ENCODE measurements around the gene TYW1B. TPM values are rescaled to one million over a fixed set of nuclear protein-coding genes. Genes with fewer than 3 reads are reported as not detected.
"Not testable (repeated sequence)": the region's sequence is repeated elsewhere in the genome, so short reads cannot be mapped to it uniquely, and the experiment has no call there.

The TYW1B gene
- total RNA-seq, 1 experiment from 2014 or later, result 5.5 TPM

- H3K4me2 ChIP-seq (ENCODE audit: insufficient read depth, insufficient read length, low read length); H2BK120ac ChIP-seq (ENCODE audit: low read depth, low read length, poor library complexity, severe bottlenecking); H3K4me1 ChIP-seq (ENCODE audit: insufficient read depth, low read length); H2BK12ac ChIP-seq (ENCODE audit: insufficient read length, low read depth, low read length); H3K79me2 ChIP-seq (ENCODE audit: insufficient read depth, low read length); H3K9me3 ChIP-seq (ENCODE audit: control insufficient read depth, low read depth, low read length); H3K14ac ChIP-seq (ENCODE audit: insufficient read depth, low read length); H2BK15ac ChIP-seq (ENCODE audit: low read depth, low read length); H3K56ac ChIP-seq (ENCODE audit: insufficient read length, low read depth, low read length); H2AFZ ChIP-seq (ENCODE audit: low read length); H3K4me3 Mint-ChIP-seq; H3K23ac ChIP-seq (ENCODE audit: insufficient read length, low read depth, low read length); H3T11ph ChIP-seq (ENCODE audit: low read length); H3K9ac ChIP-seq (ENCODE audit: extremely low read depth, insufficient read length, low read length); H3K27ac Mint-ChIP-seq; H3K79me1 ChIP-seq (ENCODE audit: insufficient read depth, low read depth, low read length, poor library complexity, severe bottlenecking); H2BK5ac ChIP-seq (ENCODE audit: insufficient read length, low read length); H4K91ac ChIP-seq (ENCODE audit: insufficient read length, low read depth, low read length); H3K23me2 ChIP-seq (ENCODE audit: insufficient read length, low read depth, low read length, poor library complexity, severe bottlenecking); H3K4ac ChIP-seq (ENCODE audit: low read depth, low read length); H4K8ac ChIP-seq (replicated peaks; ENCODE audit: insufficient read length, low read depth, low read length); H4K5ac ChIP-seq (ENCODE audit: insufficient read length, low read depth, low read length); H3K18ac ChIP-seq (ENCODE audit: insufficient read length, low read depth, low read length); H3K27ac ChIP-seq (ENCODE audit: insufficient read length, low read depth, low read length); H3K27me3 ChIP-seq (ENCODE audit: insufficient read depth, low read length); H2BK20ac ChIP-seq (ENCODE audit: low read depth, low read length, poor library complexity, severe bottlenecking); H2AK5ac ChIP-seq (ENCODE audit: insufficient read length, low read length); H3K27me3 Mint-ChIP-seq (ENCODE audit: low read depth); DNase-seq; H4K20me1 ChIP-seq (ENCODE audit: control insufficient read depth, insufficient read depth, insufficient read length): not testable (repeated sequence)
- no CpG with 5 or more reads among the region's 4 CpGs for WGBS (ENCODE audit: extremely low coverage, insufficient read length, low lambda C conversion rate)
- Mint-ChIP-seq H3K4me1 (peaks cover 10 to 11% of the 10 kb centered on the region in 2 experiments), H3K9me3 (peaks cover 7 to 13% of the 10 kb centered on the region in 2 experiments), H3K36me3 (ENCODE audit: insufficient read depth in 1 of 3, low read depth in 3 of 3) (peaks cover 13 to 25% (median 24%) of the 10 kb centered on the region in 3 experiments)
Measured at GRCh38 chr7:72590023-72590422, 238.0 kb downstream of the TYW1B start.

- not testable (repeated sequence) for H3K79me1 ChIP-seq (ENCODE audit: insufficient read depth, low read depth, low read length, poor library complexity, severe bottlenecking); H2AK5ac ChIP-seq (ENCODE audit: insufficient read length, low read length); H4K91ac ChIP-seq (ENCODE audit: insufficient read length, low read depth, low read length); H3T11ph ChIP-seq (ENCODE audit: low read length); H3K18ac ChIP-seq (ENCODE audit: insufficient read length, low read depth, low read length); H3K9me3 ChIP-seq (ENCODE audit: control insufficient read depth, low read depth, low read length); H3K14ac ChIP-seq (ENCODE audit: insufficient read depth, low read length); H3K27ac ChIP-seq (ENCODE audit: insufficient read length, low read depth, low read length); H2BK12ac ChIP-seq (ENCODE audit: insufficient read length, low read depth, low read length); H3K23me2 ChIP-seq (ENCODE audit: insufficient read length, low read depth, low read length, poor library complexity, severe bottlenecking); H2BK120ac ChIP-seq (ENCODE audit: low read depth, low read length, poor library complexity, severe bottlenecking); H3K79me2 ChIP-seq (ENCODE audit: insufficient read depth, low read length); H3K27me3 Mint-ChIP-seq (ENCODE audit: low read depth); H3K27me3 ChIP-seq (ENCODE audit: insufficient read depth, low read length); H3K9ac ChIP-seq (ENCODE audit: extremely low read depth, insufficient read length, low read length); H3K56ac ChIP-seq (ENCODE audit: insufficient read length, low read depth, low read length); H4K5ac ChIP-seq (ENCODE audit: insufficient read length, low read depth, low read length); H4K20me1 ChIP-seq (ENCODE audit: control insufficient read depth, insufficient read depth, insufficient read length); H2AFZ ChIP-seq (ENCODE audit: low read length); H3K4me2 ChIP-seq (ENCODE audit: insufficient read depth, insufficient read length, low read length); H2BK5ac ChIP-seq (ENCODE audit: insufficient read length, low read length); H3K4ac ChIP-seq (ENCODE audit: low read depth, low read length); H3K23ac ChIP-seq (ENCODE audit: insufficient read length, low read depth, low read length); H4K8ac ChIP-seq (replicated peaks; ENCODE audit: insufficient read length, low read depth, low read length); H3K4me1 ChIP-seq (ENCODE audit: insufficient read depth, low read length); H3K4me3 Mint-ChIP-seq; H3K27ac Mint-ChIP-seq; H2BK20ac ChIP-seq (ENCODE audit: low read depth, low read length, poor library complexity, severe bottlenecking); H2BK15ac ChIP-seq (ENCODE audit: low read depth, low read length); DNase-seq; H3K4me1 Mint-ChIP-seq
- Mint-ChIP-seq H3K36me3 (ENCODE audit: insufficient read depth in 1 of 3, low read depth in 3 of 3) (peaks cover 18 to 31% (median 21%) of the 10 kb centered on the region in 3 experiments), H3K9me3 (peaks cover 7 to 19% of the 10 kb centered on the region in 2 experiments)
- no CpG with 5 or more reads among the region's 3 CpGs for whole genome bisulfite sequencing (ENCODE audit: extremely low coverage, insufficient read length, low lambda C conversion rate)
Measured at GRCh38 chr7:72587267-72587666, 240.7 kb downstream of the TYW1B start.

All from H9 (cell line).